Glomerular endothelial cell (primary cell): Measurements from ENCODE around the gene TACC2. TPM values are rescaled to one million over a fixed set of nuclear protein-coding genes. Genes with fewer than 3 reads are reported as not detected.

Experiments used
- DNase-seq: peaks from one replicate; pipeline ENCODE4 v3.0.0-alpha.2; 2011; ENCODE audit warnings: low read depth, low spot score; ENCODE audit errors: extremely low read depth
- total RNA-seq: library from RNA; depleted of rRNA; stranded (reverse); fragments of >200 nt; gene quantifications from 2 replicates; pipeline ENCODE4 v1.2.3, GENCODE V29; 2015

Gene TACC2
- total RNA-seq, 1 donor from 2014 or later = 39.6 TPM

- peak; percentile 60 for DNase-seq
Measured at GRCh38 chr10:122116331-122116730, 127.4 kb downstream of the TACC2 start.

- DNase-seq = no peak
Measured at GRCh38 chr10:122117475-122117874, 128.5 kb downstream of the TACC2 start.

DNA sequence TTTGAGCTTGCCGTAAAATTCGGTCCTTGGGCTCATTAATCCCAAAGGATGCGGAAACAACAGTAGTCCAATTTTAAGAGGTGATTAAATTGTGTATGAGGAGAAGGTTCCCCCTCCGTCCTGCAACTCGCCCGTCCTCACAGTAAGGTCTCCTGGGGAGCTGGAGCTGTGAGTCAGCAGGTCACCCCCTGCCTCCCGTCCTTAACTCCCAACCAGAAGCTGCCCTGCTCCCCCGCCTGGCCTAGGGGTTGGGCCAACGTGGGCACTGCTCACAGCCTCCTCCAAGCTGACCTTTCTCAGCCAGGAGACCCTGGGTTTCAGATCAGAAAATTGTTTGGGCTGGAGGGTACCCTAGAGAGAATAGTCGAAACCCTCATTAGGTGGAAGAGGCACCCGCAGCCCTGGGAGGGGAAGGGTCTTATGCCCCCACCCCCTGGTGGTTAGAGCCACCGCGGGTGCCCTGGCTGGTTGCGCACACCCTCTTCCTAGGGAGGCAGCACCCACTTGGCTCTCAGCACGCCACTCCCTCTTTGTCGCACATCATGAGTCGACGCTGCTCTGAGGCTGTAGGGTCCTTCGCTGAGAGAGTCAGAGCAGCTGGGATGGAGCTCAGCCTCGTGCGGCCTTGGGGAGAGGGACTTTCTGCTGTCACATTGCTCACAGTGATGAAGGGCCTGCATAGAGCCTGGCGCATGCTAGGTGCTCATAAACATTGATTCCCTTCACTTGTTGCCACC, 131.2 kb downstream of the TACC2 start:
- DNase-seq = no peak

DNA sequence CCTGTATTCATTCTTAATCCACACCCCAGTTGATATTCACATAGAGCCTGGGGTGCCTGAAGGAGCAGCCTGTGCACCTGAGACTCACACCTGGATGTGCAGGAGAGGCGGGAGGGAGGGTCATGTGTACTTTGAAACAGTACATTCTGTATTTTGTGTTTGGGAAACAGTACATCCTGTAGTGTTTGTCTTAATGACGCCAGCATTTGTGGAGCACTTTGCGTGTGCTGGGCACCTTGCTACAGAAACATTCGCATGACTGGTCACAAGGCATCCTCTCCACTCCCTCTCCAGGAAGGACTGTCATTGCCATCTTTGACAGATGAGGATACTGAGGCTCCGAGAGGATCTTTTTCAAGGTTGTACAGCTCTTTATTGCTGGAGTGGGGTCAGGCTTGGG, 132.1 kb downstream of the TACC2 start:
- no peak for DNase-seq

DNA sequence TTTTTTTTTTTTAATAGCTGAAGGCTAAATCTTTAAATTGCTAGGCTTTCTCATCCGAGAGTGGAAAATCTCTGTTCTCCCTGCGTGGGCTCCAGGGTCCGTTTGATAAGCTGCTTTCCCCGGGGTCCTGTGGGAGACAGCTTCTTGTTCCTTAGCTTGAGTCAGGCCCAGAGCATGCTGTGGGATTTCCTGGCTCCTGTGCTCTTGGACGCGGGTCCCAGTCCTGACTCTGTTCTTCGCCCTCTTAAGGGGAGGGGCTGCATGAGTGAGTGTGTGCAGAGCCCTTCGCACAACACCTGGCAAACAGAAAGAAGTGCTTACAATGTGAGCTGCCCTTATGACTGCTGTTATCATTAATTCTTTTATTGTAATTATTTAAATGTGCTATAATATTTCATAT, 133.5 kb downstream of the TACC2 start:
- DNase-seq = no peak

DNA sequence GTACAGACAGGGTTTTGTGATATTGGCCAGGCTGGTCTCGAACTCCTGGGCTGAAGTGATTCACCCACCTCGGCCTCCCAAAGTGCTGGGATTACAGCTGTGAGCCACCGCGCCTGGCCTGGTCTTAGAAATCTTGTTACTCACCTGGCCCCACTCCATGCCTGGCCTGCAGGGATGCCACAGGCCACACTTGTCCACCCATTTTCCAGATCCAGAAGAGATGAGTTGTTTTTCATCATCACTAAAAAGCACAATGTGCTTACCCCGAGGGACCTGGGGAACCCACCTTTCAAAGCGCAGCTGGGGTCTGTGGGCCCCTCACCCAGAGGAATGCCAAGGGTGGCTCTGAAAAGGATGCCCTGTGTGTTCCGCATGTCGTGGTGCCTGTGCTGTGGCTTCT, 134.2 kb downstream of the TACC2 start:
- no peak for DNase-seq

DNA sequence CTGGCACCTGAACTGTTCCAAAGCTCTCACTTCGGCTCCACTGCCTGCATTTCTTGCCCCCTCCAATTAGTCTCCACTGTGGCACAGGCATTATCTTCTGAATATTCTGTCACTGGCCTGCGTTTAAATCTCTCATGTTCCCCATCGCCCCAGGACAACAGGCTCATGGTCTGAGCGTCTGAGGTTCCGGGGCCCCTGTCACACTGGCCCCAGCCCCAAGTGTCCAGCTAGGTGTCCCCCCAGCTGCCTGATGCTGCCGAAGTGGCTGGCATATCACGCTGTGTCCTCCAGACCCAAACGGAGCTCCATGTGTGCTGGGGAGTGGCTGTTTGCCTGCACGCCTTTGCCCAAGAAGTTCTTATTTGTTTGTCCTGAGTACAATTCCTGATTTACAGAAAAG, 135.4 kb downstream of the TACC2 start:
- DNase-seq = no peak

DNA sequence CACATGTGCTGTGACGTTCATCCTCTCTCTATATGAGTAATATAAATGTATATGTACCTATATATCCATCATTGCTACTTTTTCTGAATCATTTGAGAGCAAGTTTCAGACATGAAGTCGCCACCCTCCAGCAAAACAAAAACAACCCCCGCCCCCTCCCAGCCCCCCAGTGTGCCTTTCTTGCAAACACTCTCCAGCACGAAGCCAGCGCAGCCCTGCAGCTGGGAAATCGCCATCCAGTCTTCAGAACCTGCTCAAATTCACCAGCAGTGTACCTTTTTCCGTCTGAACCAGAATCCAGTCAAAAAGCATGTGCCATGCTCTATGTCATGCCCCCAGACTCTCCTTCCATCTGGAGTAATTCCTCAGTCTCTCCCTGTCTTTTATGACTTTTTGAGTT, 135.8 kb downstream of the TACC2 start:
- no peak for DNase-seq

DNA sequence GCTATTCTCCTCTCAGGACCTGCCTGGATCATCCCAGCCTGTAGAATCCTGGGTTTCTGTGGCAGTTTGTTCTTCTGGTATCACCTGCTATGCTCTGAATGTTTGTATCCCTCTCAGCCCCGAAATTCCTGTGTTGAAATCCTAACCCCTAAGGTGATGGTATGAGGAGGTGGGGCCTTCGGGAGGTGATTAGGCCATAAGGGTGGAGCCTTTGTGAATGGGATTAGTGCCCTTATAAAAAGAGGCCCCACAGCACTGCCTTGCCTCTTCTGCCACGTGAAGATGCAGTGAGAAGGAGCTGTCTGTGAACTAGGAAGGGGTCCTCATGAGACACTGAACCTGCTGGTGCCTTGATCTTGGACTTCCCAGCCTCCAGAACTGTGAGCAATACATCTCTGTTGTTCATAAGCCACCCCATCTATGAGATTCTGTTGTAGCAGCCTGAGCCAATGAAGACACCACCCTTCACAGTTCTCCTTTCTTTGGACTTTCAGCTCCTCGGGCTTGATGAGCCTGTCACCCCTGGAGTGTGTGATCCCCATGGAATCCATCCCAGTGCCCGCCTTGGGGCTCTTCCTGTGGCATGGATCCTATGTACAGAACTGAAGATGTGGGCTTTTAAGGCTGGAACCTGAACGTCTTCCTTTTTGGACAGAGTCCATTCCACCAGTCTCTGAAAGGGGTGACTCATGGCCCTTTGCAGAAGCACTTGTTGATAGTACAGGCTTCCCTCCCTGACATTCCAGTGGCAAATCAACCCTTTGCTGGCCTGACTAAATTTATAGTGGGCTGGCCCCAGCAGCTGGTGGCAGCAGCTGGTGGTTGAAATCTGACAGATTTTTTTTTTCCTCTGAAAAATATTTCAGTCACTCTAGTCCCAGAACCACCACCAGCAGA, 138.0 kb downstream of the TACC2 start:
- DNase-seq = peak; percentile 67

- DNase-seq = no peak
Measured at GRCh38 chr10:122127943-122128342, 139.0 kb downstream of the TACC2 start.

DNA sequence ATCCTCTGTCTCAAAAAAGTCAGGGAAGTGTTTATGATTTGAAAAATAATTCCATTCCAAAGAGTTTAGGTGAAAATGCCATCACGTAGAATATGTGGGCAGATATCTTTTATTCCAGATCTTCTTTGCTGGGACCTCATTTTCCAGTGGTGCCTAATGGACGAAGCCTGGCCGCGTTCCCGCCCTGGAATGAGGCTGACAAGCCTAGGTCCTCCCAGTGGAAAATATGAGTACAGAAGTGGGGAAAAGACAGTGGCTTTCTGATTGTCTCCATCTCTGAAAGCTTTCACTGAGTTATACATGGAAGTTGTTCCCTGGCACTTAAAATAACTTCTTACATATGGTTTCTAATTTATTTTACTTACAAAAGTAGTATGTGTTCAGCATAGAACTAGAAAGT, 139.4 kb downstream of the TACC2 start:
- no peak for DNase-seq

GRCh38 chr10:122130474-122131110, 141.6 kb downstream of the TACC2 start:
- DNase-seq = no peak

- DNase-seq = no peak
Measured at GRCh38 chr10:122132331-122132755, 143.4 kb downstream of the TACC2 start.

GRCh38 chr10:122132882-122133565, 144.1 kb downstream of the TACC2 start:
- no peak for DNase-seq

DNA sequence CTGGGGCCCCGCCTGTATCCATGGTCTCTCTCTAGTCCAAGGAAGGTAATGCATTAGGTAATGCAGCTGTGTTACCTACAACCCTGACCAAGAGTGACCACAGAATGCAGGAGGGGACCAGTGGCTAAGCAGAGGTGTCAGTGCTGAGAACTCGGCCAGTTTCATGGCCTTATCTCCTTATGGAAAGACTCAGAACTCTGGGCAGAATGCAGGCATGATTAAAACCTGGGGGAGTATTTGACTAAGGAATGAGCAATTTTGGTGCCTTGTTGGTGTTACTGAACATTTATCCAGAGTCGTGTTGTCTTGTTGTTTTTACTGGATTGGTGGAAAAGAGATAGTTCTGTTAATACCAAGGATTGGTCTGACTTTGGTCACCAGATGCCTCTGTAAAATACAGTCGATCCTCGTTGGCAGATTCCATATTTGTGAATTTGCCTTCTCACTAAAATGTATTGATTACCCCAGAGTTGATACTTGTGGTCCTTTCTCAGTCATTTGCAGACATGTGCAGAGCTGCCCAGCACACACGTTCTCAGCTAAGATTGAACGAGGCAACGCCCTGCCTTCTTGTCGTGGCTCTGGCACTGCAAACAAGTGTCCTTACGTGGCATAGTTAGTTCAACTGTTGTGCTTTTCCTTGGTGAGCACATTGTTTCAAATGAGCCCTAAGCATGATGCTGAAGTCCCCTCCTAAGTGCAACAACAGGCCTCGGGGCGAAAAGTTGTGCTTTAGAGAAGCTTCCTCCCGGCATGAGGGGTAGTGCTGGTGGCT, 146.5 kb downstream of the TACC2 start:
- no peak for DNase-seq

DNA sequence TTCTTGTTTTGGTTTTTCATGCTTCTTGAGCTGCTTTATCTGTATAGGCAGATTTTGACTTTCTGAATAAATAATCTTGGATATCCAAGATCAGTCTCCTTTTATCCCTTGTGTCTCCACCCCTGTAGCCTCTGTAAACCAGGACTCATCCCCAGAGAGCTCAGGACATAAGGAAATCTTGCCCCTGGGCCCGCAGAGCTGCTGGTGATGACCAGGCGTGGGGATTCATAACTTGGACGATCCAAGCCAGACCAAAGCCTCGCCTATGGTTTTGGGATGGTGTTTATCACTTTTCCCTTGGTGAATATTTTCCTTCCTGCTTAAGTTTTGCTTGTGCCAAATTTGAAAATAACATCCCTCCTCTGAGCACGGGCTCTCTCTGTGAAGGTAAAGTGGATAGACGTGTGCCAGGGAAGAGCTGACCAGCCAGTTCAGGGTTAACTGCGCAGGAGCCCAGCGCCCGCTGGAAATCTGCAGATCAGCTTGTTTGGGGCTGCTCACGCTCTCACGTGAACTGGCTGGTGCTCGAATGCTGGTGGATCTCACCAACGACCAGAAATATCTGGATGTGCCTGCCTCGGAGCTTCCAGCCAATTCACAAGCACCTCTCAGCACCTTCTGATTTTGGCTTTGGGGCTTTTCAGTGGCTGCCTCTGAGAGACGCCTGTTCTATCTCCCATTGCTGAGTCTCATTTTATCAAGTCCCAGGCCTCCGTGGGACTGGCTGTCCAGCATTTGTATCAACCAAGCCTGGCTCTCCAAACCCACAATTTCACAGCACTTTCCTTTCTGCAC, 150.1 kb downstream of the TACC2 start:
- no peak for DNase-seq

DNA sequence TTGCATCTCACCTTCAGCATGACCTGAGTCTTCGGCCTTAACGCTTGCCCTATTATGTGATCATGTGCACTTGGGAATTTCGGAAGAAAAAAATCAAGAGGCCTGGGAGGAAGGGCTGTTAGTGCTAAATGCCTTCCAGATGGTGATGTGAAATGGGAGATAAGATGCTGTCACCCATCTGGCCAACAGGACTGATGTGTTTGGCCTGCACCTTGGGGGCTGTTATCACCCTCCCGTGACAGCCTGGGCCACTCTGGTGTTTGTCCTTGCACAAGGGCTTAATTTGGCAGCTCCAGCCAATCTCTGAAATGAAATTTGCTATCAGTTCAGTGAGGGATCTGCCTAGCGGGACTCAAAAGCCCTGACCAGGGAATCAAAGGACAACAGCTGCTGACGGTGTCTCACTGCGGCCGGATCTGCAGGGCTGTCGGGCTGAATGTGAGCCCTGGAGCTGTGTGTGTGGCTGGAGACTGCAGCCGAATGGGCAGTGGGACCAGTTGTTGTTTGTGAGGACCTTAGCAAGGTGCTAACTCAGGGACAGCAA, 150.7 kb downstream of the TACC2 start:
- DNase-seq = no peak

- no peak for DNase-seq
Measured at GRCh38 chr10:122140461-122140902, 151.5 kb downstream of the TACC2 start.
